ENCODE measurements around the gene ATPAF1. TPM values are rescaled to one million over a fixed set of nuclear protein-coding genes. Genes with fewer than 3 reads are reported as not detected.

The ATPAF1 gene
- total RNA-seq, 2 donors from 2014 or later, result 56.1 to 84.2 TPM

DNA sequence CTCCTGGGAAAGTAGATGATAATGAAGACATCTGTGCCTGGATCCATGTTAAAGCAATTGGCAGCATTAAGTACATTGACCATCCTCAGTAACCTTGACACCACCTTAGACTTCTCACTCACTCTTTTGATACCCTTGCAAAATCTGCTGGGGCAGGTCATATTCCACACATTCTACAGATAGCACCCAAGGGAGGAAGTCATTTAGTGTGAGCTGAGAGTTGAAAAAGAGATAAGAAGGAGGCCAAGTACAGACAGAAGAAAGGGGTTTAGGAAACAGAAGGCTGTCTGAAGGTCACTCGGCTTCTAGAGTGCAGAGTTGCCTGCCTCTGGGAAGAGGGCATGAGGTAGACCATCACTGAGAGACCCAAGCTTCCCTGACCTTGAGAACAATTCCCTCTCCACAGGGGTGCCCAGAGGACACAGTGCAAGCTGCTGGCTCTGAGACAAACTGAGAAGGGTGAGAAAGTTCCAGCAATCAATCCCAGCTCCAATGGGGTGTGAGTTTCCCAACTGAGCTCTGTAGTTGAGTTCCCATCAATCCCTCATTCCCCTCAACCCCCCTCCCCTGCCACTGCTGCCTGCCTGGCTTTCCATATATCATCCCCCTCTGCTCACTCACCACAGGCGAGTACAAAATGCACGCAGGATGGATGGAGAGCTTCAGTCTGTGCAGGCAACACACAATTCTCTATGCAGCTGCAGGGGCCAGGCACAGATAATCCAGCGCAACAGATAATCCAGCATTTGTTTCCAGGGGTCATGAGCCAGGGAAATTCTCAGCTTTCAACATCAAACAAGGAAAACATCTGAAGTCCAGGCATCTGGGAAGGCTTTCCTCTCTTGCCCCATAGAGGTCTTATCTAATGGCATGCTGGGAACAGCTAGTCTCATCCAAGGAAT is 44.2 kb downstream of the ATPAF1 start:
- H3K4me1 Mint-ChIP-seq, result peaks cover 19% of the 10 kb centered on the region
- Histone ChIP-seq H3K4me3 (ENCODE audit: low read length) (no peak overlapping the region), H3K4me1 (ENCODE audit: control insufficient read depth, insufficient read depth, low read length) (peaks cover 8% of the 10 kb centered on the region), H3K27ac (ENCODE audit: low read depth, low read length) (no peak overlapping the region), H3K36me3 (ENCODE audit: control insufficient read depth, insufficient read depth, low read length) (no peaks in the 10 kb centered on the region), H3K9ac (ENCODE audit: extremely low read depth, low read length, poor library complexity, severe bottlenecking) (no peak overlapping the region), H3K27me3 (ENCODE audit: control insufficient read depth, insufficient read depth, low read length, poor library complexity, severe bottlenecking) (peaks cover 7% of the 10 kb centered on the region), H3K9me3 (ENCODE audit: control insufficient read depth, low read length) (no peaks in the 10 kb centered on the region)
- peaks cover 16% of the 10 kb centered on the region for H3K27me3 Mint-ChIP-seq (ENCODE audit: insufficient read depth)
- no peak overlapping the region for H3K4me3 Mint-ChIP-seq
- H3K9me3 Mint-ChIP-seq, result no peaks in the 10 kb centered on the region
- peak; percentile 78 for DNase-seq
- H3K27ac Mint-ChIP-seq, result peak overlapping the region; percentile 2
- no peaks in the 10 kb centered on the region for H3K36me3 Mint-ChIP-seq (ENCODE audit: low read depth)
- 82 to 88% methylated on average over 4 of the region's 4 CpGs for WGBS, 2 experiments (ENCODE audit: insufficient coverage in 1 of 2, insufficient read length in 1 of 2)
- TF ChIP-seq CTCF (conservative IDR thresholded peaks at IDR 0.05), result no peak

DNA sequence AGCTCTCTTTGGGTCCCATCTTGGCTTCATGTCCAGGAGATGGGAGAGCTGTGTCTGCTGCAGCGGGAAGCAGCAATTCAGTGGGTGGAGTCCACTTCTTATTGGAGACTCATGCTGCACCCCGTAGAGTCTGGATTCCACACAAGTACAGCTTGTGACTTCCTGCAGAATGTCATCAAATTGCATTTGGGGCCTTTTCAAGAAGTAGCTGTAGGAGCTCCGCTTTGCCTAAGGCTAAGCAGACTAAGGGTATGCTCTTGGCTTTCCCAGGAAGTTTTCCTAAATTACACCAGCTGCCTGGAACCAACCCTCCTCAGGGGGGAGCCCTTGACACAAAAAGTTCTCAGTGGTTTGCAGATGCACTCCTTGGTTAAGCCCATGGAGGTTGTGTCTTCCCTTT is 45.8 kb downstream of the ATPAF1 start:
- no peak overlapping the region for H3K4me3 ChIP-seq (ENCODE audit: low read length)

DNA sequence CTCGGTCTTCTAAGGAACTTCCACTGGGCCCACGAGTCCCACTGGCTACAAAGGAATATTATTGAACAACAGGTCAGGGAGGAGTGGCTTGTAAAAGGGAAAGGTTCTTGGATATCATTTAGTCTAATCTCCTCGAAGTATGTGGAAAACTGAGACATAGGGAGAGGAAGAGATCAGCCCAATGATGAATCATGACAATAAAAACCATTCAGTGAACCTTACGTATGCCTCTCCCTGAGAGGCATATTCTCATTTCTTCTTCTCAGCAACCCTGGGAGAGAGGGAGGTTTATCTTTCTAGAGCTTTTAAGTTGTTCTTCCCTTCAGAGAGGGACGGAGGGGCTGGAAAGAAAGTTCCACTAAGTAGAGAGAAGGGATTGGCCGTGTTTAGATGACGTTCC is 46.2 kb downstream of the ATPAF1 start:
- no peaks in the 10 kb centered on the region for H3K36me3 Mint-ChIP-seq (ENCODE audit: low read depth)
- H3K4me3 Mint-ChIP-seq, result no peak overlapping the region
- Histone ChIP-seq H3K27ac (ENCODE audit: low read depth, low read length) (no peak overlapping the region), H3K4me3 (ENCODE audit: low read length) (no peak overlapping the region), H3K9me3 (ENCODE audit: control insufficient read depth, low read length) (no peaks in the 10 kb centered on the region), H3K27me3 (ENCODE audit: control insufficient read depth, insufficient read depth, low read length, poor library complexity, severe bottlenecking) (peaks cover 27% of the 10 kb centered on the region), H3K36me3 (ENCODE audit: control insufficient read depth, insufficient read depth, low read length) (no peaks in the 10 kb centered on the region), H3K9ac (ENCODE audit: extremely low read depth, low read length, poor library complexity, severe bottlenecking) (no peak overlapping the region), H3K4me1 (ENCODE audit: control insufficient read depth, insufficient read depth, low read length) (peaks cover 9% of the 10 kb centered on the region)
- peaks cover 37% of the 10 kb centered on the region for H3K27me3 Mint-ChIP-seq (ENCODE audit: insufficient read depth)
- H3K27ac Mint-ChIP-seq, result no peak overlapping the region
- H3K4me1 Mint-ChIP-seq, result peaks cover 18% of the 10 kb centered on the region
- TF ChIP-seq CTCF (conservative IDR thresholded peaks at IDR 0.05), result no peak
- no peaks in the 10 kb centered on the region for H3K9me3 Mint-ChIP-seq
- DNase-seq, result no peak
- 89 to 92% methylated on average over 5 to 7 of the region's 7 CpGs for WGBS, 2 experiments (ENCODE audit: insufficient coverage in 1 of 2, insufficient read length in 1 of 2)

More for the DNA sequence above, 45.8 kb downstream of the ATPAF1 start:
- peak; percentile 79 for DNase-seq
- Mint-ChIP-seq H3K27ac (no peak overlapping the region), H3K36me3 (ENCODE audit: low read depth) (no peaks in the 10 kb centered on the region), H3K4me3 (no peak overlapping the region), H3K9me3 (no peaks in the 10 kb centered on the region), H3K4me1 (peaks cover 19% of the 10 kb centered on the region), H3K27me3 (ENCODE audit: insufficient read depth) (peaks cover 33% of the 10 kb centered on the region)
- Histone ChIP-seq H3K36me3 (ENCODE audit: control insufficient read depth, insufficient read depth, low read length) (no peaks in the 10 kb centered on the region), H3K9me3 (ENCODE audit: control insufficient read depth, low read length) (no peaks in the 10 kb centered on the region), H3K9ac (ENCODE audit: extremely low read depth, low read length, poor library complexity, severe bottlenecking) (no peak overlapping the region), H3K27ac (ENCODE audit: low read depth, low read length) (no peak overlapping the region), H3K4me1 (ENCODE audit: control insufficient read depth, insufficient read depth, low read length) (peaks cover 8% of the 10 kb centered on the region), H3K27me3 (ENCODE audit: control insufficient read depth, insufficient read depth, low read length, poor library complexity, severe bottlenecking) (peaks cover 23% of the 10 kb centered on the region)
- 74 to 91% methylated on average over 3 of the region's 3 CpGs for WGBS, 2 experiments (ENCODE audit: insufficient coverage in 1 of 2, insufficient read length in 1 of 2)
- peak; percentile 76 for TF ChIP-seq CTCF (conservative IDR thresholded peaks at IDR 0.05)
